CD4-positive, alpha-beta T cell (primary cell): ENCODE results near the gene SMIM38. TPM values are rescaled to one million over a fixed set of nuclear protein-coding genes. Genes with fewer than 3 reads are reported as not detected.

ENCODE experiments used
- ATAC-seq: fragments of 200-7000 bp; cut with Tn5 transposase; one replicate; pipeline ENCODE4 v1.10.0; 2022; ENCODE audit warnings: mild to moderate bottlenecking; ENCODE audit not compliant: poor library complexity
- CTCF ChIA-PET: fragments of 350-600 bp; sonication (Branson Sonifier 250); formaldehyde crosslinking; loops from one replicate; lab custom pipeline; 2021; ENCODE audit warnings: antibody characterized with exemption, inconsistent platforms; lab: Charles Lee
- POLR2A ChIA-PET: fragments of 350-600 bp; sonication (Branson Sonifier 250); formaldehyde crosslinking; loops from one replicate; lab custom pipeline; 2021; ENCODE audit warnings: antibody characterized with exemption, inconsistent platforms; lab: Charles Lee
- DNase-seq, 14 experiments: peaks; one replicate each; pipeline ENCODE4 v3.0.0-alpha.2; 2013 to 2020; ENCODE audit warnings: mixed read lengths in 2 of 14
- H3K27ac ChIP-seq, 2 donors: one replicate each; pipeline versions ENCODE4 v1.5.1 to v1.7.0; 2013; ENCODE audit warnings: low read length in 2 of 2, low read depth in 1 of 2, mild to moderate bottlenecking in 1 of 2
- H3K27me3 ChIP-seq, 2 experiments: 1 replicate in 1 of 2; 2 replicates in 1 of 2; pipeline versions ENCODE4 v1.6.1 to v1.7.0; 2013; ENCODE audit warnings: low read length in 2 of 2, control low read depth in 1 of 2, mild to moderate bottlenecking in 1 of 2, moderate library complexity in 1 of 2; ENCODE audit not compliant: insufficient read depth in 2 of 2, control insufficient read depth in 1 of 2
- H3K36me3 ChIP-seq: one replicate; pipeline ENCODE4 v1.6.1; 2013; ENCODE audit warnings: low read length, control low read depth; ENCODE audit not compliant: insufficient read depth
- H3K4me1 ChIP-seq: one replicate; pipeline ENCODE4 v1.6.1; 2013; ENCODE audit warnings: low read length, control low read depth; ENCODE audit not compliant: insufficient read depth
- H3K4me3 ChIP-seq: one replicate; pipeline ENCODE4 v1.5.1; 2013; ENCODE audit warnings: mild to moderate bottlenecking, low read length, moderate library complexity
- H3K9me3 ChIP-seq, 2 experiments: 1 replicate in 1 of 2; 2 replicates in 1 of 2; pipeline versions ENCODE4 v1.6.1 to v1.7.0; 2013; ENCODE audit warnings: low read length in 2 of 2, mild to moderate bottlenecking in 2 of 2, control low read depth in 1 of 2, moderate library complexity in 1 of 2; ENCODE audit not compliant: control insufficient read depth in 1 of 2, insufficient read depth in 1 of 2
- H3K27ac Mint-ChIP-seq: one replicate; pipeline ENCODE4 v1.8.0; 2020; ENCODE audit warnings: mixed read lengths
- H3K27me3 Mint-ChIP-seq: one replicate; pipeline ENCODE4 v1.8.0; 2021; ENCODE audit warnings: mixed read lengths
- H3K36me3 Mint-ChIP-seq: one replicate; pipeline ENCODE4 v1.8.0; 2021; ENCODE audit warnings: low read depth, mixed read lengths
- H3K4me1 Mint-ChIP-seq: one replicate; pipeline ENCODE4 v1.8.0; 2021; ENCODE audit warnings: low read depth, mixed read lengths
- H3K4me3 Mint-ChIP-seq: one replicate; pipeline ENCODE4 v1.8.0; 2020; ENCODE audit warnings: mild to moderate bottlenecking, mixed read lengths
- H3K9me3 Mint-ChIP-seq: one replicate; pipeline ENCODE4 v1.8.0; 2020; ENCODE audit warnings: mixed read lengths
- intact Hi-C, 2 experiments: fragments of 100-400 bp; cut with DNase I in 1 of 2; cut with micrococcal nuclease in 1 of 2; formaldehyde crosslinking; loops; one replicate each; pipeline versions ENCODE4 v1.15.1 to v1.9.0; 2023 to 2025; cut with DNase I, micrococcal nuclease
- total RNA-seq, 174 experiments: library from RNA in 2 of 174; stranded (reverse) in 2 of 174; gene quantifications; one replicate each; pipeline ENCODE4 v1.2.3 and lab custom pipeline; 2021 to 2026
- TF ChIP-seq, protein P1 (sequence below): fragments of 200-600 bp; IDR thresholded peaks from one replicate; pipeline ENCODE4 v1.8.0; 2022; ENCODE audit warnings: antibody characterized with exemption, mild to moderate bottlenecking

The SMIM38 gene
- total RNA-seq, 2 experiments from 2014 or later: 0.08 to 0.30 TPM

- Histone ChIP-seq H3K4me3 (no peak overlapping the region), H3K9me3 (peaks cover 0 to 13% of the 10 kb centered on the region in 2 experiments), H3K27me3 (peaks cover 4 to 9% of the 10 kb centered on the region in 2 experiments), H3K27ac (no peak overlapping the region), H3K36me3 (no peaks in the 10 kb centered on the region), H3K4me1 (peaks cover 14% of the 10 kb centered on the region)
- H3K27ac Mint-ChIP-seq: no peak overlapping the region
- intact Hi-C loops: no loop called here
- TF ChIP-seq, protein P1, sequence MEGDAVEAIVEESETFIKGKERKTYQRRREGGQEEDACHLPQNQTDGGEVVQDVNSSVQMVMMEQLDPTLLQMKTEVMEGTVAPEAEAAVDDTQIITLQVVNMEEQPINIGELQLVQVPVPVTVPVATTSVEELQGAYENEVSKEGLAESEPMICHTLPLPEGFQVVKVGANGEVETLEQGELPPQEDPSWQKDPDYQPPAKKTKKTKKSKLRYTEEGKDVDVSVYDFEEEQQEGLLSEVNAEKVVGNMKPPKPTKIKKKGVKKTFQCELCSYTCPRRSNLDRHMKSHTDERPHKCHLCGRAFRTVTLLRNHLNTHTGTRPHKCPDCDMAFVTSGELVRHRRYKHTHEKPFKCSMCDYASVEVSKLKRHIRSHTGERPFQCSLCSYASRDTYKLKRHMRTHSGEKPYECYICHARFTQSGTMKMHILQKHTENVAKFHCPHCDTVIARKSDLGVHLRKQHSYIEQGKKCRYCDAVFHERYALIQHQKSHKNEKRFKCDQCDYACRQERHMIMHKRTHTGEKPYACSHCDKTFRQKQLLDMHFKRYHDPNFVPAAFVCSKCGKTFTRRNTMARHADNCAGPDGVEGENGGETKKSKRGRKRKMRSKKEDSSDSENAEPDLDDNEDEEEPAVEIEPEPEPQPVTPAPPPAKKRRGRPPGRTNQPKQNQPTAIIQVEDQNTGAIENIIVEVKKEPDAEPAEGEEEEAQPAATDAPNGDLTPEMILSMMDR: no peak
- H3K4me3 Mint-ChIP-seq: no peak overlapping the region
- H3K9me3 Mint-ChIP-seq: no peaks in the 10 kb centered on the region
- peaks cover 4% of the 10 kb centered on the region for H3K27me3 Mint-ChIP-seq
- no peaks in the 10 kb centered on the region for H3K36me3 Mint-ChIP-seq
- CTCF ChIA-PET: no interaction called here
- DNase-seq (no peak), ATAC-seq (no peak)
- POLR2A ChIA-PET: no interaction called here
- no peaks in the 10 kb centered on the region for H3K4me1 Mint-ChIP-seq
Observed at GRCh38 chr11:69154211-69154913, 1.4 kb upstream of the SMIM38 start.

DNA sequence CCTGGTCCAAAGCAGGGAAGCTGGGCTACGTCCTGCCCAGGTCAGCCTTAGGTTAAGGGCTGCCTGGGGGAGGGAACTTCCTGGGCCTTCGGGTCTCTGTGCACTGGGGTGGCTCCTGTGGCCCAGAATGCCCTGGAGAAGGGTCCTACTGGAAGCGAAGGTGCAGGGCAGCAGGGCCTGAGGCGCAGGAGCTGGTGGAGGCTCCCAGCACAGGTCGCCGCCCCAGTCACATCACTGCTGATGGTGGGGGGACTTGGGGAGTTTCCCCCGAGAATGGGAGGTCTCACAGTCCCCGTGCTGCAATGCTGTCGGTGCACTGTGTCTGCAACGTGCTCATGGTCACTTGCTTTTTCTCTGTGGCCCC, 815 bp upstream of the SMIM38 start:
- peaks cover 9% of the 10 kb centered on the region for H3K27me3 Mint-ChIP-seq

DNA sequence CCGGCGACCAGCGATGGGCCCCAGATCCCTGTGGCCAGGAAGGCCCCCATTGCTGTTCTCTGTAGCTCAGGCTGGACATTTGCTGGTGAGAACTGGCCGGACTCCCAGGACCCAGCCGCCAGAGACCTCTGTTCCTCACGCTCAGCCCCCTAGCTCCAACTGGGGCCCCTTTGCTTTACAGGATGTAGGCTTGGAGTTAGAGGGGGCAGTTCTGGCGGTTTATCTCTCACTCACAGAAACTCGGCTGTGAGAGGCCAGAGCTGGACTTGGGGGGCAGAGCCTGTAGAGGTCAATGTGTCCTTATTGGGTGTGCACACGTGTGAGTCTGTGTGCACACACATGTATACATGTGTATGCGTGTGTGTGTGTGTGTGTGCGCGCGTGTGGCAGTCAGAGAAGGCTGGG, 502 bp downstream of the SMIM38 start:
- H3K27ac Mint-ChIP-seq: no peak overlapping the region
- Histone ChIP-seq H3K27me3 (peaks cover 4 to 9% of the 10 kb centered on the region in 2 experiments), H3K36me3 (no peaks in the 10 kb centered on the region), H3K9me3 (peaks cover 0 to 13% of the 10 kb centered on the region in 2 experiments), H3K4me1 (peaks cover 14% of the 10 kb centered on the region), H3K4me3 (no peak overlapping the region), H3K27ac (no peak overlapping the region)
- ChIA-PET POLR2A (no interaction called here), CTCF (no interaction called here)
- no peaks in the 10 kb centered on the region for H3K9me3 Mint-ChIP-seq
- DNase-seq (no peak), ATAC-seq (no peak)
- no peaks in the 10 kb centered on the region for H3K4me1 Mint-ChIP-seq
- intact Hi-C loops: no loop called here
- TF ChIP-seq, protein P1: no peak
- H3K4me3 Mint-ChIP-seq: no peak overlapping the region
- H3K36me3 Mint-ChIP-seq: no peaks in the 10 kb centered on the region
- H3K27me3 Mint-ChIP-seq: peaks cover 9% of the 10 kb centered on the region

More for the DNA sequence above, 815 bp upstream of the SMIM38 start:
- ChIA-PET POLR2A (no interaction called here), CTCF (no interaction called here)
- peaks cover 0 to 13% of the 10 kb centered on the region in 2 experiments for H3K9me3 ChIP-seq
- Mint-ChIP-seq H3K4me3 (no peak overlapping the region), H3K4me1 (no peaks in the 10 kb centered on the region), H3K36me3 (no peaks in the 10 kb centered on the region), H3K9me3 (no peaks in the 10 kb centered on the region), H3K27ac (no peak overlapping the region)
- no peaks in the 10 kb centered on the region for H3K36me3 ChIP-seq
- H3K27me3 ChIP-seq: peaks cover 4 to 9% of the 10 kb centered on the region in 2 experiments
- no peak overlapping the region for H3K4me3 ChIP-seq
- DNase-seq: no peak
- H3K4me1 ChIP-seq: peaks cover 14% of the 10 kb centered on the region
- intact Hi-C loops: no loop called here
- H3K27ac ChIP-seq: no peak overlapping the region
- TF ChIP-seq, protein P1: no peak
- ATAC-seq: no peak
